ENCODE results near the gene FGF18.

GRCh38 chr5:171432583-171433351, 13.3 kb downstream of the FGF18 start:
- TF ChIP-seq CTCF (IDR thresholded peaks at IDR 0.05): no peak
- TF ChIP-seq POLR2A (IDR thresholded peaks at IDR 0.05): no peak
